Activated CD8-positive, alpha-beta memory T cell treated with anti-CD3 and anti-CD28 coated beads, Interleukin-2, amount 50 U/mL, for 4 hours (primary cell): ENCODE results near the gene TTC23.
A peak's percentile ranks its signal among the peaks of the same experiment; 100 is the strongest.

ENCODE experiments used
- DNase-seq: peaks from one replicate; pipeline ENCODE4 v3.0.0-alpha.2; 2020

Gene TTC23, protein sequence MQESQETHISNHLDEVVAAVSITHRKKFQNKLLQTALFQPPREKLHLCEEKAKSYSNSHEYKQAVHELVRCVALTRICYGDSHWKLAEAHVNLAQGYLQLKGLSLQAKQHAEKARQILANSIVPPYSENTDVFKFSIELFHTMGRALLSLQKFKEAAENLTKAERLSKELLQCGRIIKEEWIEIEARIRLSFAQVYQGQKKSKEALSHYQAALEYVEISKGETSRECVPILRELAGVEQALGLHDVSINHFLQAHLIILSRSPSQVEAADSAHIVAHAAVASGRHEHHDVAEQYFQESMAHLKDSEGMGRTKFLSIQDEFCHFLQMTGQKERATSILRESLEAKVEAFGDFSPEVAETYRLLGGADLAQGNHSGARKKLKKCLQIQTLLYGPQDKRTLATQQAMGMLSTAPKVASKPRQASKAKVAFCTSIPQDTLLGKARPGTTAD

DNA sequence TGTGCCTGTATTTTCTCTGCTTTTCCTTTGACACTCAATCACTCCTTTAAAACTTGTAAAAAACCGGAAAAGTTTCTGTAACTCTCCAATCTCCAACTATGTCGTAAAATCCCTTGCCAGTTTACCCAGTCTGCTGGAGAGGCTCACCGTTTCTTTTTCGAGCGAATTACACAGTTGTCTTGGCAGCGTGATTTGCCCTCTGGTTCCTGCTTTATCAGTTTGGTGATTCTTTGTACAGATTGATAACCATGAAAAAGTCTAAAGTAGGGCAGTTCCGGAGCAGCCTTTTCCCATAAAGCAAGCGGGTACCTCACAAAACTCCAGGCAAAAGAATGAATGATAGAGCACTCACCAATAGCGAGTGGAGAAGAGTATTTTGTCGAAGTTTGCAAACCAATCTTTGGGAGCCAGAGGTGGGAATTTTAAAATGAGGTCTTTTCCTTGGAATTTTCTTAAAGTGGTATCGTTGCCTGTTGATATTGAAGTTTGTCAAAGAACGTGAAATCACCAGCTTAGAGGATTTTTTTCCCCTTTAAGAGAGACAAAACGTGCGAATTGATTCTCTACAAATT lies at the start of gene TTC23:
TSS of gene TTC23 (minus strand) at position 312 of the 572 bp plus-strand sequence. CDS start 20,869 bp downstream, outside the sequence.
- DNase-seq: no peak

DNA sequence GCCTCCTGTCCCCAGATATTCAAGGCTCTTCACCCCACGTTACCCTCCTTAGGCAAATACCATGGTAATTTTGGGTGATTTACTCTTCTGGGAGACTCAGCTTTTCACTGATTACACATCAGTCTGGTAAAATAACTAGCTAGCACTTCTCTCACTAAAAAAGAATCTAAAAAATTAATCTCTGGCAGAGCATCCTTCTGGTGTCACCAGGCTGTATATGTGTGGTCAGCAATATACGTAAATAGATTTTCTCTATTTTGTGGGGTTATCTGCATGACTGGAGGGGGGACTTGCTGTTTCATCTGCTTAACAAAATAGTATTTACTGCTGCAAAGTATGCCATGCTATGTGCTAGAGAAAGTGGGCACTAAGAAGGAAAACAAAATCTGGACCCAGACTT lies 47.0 kb upstream of the TTC23 start:
- no peak for DNase-seq

DNA sequence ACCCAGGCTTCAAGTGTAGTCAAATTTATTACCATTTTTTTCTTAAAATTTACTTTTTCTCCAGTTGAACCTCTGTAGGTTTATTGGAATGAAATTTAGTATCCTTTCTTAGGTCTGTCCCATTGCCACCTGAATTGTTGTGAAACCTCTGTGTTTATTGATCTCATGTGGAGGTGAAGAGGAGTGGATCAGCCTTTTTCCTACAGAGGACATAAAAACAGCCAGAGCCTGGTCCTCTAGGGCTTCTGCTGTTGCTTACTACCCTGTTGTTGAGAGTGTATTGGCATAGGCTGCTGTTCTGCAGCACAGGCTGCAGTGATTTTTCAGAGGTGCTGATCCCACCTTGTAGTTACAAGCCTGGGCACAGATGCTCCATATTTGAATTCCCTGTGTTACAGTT lies 46.5 kb upstream of the TTC23 start:
- DNase-seq: no peak

DNA sequence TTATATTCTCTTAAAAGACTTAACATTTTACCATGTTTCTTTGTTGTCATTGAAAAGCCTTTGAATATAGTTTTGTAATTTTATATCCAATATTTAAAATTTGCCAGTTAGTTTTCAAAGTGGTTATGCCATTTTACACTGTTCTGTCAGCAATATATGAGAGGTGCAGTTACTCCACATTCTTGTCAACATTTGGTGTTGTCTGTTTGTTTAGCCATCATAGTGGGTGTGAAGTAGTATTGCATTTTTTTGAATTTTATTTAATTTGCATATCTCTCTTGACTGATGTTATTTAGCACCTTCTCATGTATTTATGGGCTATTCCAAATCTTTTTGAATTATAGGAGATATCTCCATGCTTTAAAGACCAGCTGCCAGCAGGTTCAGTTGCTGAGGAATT lies 42.3 kb upstream of the TTC23 start:
- no peak for DNase-seq

DNA sequence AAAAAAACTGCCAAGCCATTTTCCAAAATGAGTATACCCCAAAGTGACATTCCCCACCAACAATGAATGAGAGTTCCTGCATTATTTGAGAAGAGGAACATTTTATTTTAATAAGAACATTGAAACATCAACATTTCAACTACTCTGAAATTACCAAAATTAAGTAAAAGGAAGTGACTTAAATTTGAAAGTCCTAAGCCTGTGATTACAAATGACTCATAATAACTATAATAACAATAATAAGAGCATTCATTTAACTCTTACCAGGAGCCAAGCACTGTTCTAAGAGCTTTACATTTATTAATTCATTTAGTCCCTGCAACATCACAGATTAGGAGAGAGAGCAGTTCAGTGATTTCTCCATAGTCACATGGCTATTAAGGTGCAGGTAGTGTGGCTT lies 34.3 kb upstream of the TTC23 start:
- DNase-seq: no peak

DNA sequence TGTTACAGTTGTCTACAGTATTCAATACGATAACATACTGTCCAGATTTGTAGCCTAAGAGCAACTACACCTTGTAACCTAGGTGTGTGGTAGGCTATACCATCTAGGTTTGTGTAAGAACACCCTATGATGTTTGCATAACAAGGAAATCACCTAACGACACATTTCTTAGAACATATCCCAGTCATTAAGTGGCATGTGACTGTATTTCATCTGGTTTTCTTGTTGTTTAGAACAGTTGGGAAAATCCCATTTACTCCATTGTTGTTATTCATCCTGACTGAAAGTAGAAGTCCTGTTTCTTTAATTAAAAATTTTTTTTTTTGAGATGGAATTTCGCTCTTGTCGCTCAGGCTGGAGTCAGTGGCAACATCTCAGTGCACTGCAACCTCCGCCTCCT lies 33.2 kb upstream of the TTC23 start:
- no peak for DNase-seq

DNA sequence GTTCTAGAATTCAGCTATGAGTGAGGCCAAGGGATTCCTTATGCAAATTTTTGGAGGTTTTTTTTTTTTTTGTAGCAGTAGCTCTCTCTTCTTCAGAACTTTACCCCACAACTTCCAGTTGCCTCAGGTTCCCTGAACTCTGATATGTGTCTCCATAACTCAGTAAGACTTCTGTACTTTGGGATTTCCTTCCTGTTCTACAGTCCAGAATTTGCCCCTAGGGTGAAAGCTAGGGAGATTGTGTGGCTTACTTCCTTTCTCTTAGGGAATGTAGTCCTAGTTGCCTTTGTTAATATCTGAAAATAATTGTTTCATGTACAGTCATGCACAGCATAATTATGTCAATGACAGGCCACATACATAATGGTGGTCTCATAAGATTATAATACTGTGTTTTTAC lies 32.7 kb upstream of the TTC23 start:
- DNase-seq: no peak

DNA sequence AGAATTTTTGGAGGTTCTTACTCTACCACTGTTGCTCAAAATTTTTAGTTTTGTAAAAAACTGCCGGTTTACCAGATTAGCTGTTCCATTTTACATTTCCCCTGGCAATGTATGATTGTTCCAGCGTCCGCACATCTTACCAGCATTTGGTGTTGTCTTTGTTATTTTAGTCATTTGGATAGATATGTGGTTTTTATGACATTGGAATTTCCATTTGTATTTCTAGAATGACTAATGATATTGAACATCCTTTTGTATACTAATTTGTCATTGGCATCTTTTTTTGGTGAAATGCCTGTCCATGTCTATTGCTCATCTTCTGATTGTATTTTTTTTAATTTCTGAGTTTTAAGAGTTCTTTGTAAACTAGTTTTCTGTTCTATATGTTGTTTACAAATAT lies 30.4 kb upstream of the TTC23 start:
- no peak for DNase-seq

DNA sequence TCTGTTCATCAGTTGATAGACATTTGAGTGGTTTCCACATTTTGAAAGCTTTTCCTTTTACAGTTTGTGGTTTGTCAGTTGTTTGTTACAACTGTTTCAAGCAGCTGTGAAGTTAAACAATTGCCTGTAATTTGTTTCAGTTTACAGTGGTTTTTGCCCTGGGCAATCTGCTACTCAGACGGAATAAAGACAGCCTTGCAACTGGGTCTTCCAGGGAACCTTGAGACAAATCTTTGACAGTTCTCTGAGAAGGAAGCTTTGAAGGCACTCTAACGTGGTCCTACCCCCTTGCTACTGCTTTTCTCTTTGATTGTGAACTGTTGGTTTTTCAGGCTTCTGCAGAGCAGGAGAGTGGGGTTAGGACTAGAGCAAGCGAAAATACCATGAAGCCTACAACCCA lies 29.9 kb upstream of the TTC23 start:
- no peak for DNase-seq

DNA sequence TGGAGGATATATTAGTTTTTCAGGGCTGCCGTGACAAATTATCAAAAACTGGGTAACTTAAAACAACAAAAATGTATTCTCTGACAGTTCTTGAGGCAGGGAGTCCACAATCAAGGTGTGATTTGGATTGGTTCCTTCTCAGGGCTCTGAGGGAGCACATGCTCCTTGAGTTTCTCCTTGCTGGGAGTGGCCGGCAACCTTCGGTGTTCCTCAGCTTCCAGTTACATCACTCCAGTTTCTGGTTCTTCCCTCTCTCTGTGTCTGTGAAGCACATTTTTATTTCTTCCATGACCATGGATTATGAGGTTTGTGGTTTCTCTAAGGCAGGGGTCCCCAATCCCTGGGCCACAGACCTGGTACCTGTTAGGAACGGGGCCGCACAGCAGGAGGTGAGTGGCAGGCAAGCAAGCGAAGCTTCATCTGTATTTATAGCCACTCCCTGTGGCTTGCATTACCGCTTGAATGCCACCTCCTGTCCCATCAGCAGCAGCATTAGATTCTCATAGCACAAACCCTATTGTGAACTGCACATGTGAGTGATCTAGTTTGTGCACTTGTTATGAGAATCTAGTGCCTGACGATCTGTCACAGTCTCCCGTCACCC lies 26.2 kb upstream of the TTC23 start:
- no peak for DNase-seq

DNA sequence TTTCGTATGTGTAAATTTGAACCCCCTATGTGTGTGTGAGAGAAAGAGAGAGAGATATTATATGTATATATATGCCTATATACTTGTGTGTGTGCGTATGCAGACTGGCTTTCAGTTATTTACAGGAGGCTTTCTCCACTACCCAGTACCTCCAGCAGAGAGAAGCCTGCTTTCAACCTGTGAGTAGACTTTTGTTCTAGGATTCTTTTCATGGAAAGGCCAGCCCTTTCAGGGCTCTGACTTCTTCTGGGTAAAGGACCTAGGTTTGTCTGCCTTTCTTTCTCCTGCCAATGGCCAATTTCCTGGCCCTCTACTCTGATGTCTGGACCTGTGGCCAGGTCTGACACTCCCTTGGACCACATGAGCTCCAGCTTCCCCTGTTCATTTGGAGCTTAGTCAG lies 25.7 kb upstream of the TTC23 start:
- DNase-seq: no peak

DNA sequence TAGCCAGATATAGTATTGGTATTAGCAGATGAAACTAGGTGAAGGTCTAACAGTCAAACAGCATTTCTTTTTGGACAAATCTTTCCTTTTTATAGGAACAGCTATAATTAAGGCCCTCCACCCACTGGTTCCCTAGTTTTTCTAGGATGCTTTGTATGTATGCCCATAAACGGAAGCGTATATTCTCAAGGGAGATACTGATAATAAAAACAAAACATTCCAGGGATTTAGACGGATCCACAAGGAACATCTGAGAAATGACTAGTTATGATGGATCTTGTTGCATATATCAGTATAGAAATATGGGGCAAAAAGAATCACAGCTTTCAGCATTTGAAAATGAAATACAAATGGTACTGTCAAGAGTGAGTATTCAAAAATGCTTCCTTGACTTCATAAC lies 24.4 kb upstream of the TTC23 start:
- no peak for DNase-seq

DNA sequence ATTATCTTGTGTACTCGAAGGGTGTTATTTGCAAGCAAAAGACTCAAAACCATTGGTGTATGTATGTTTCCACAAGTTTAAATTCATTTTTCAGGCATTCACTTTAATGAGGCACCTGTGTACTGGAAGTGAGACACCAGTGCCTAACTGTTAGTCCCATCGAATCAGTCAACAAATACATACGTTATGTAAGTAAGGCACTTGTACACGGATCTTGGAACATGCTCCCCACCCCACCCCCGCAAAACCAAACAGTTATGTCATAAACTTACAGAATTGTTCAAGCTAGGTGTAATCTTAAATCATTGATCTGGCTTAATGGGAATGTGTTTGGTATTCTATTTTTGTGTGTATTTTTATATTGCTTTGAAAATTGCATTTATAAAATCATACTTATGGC lies 19.1 kb upstream of the TTC23 start:
- DNase-seq: no peak

DNA sequence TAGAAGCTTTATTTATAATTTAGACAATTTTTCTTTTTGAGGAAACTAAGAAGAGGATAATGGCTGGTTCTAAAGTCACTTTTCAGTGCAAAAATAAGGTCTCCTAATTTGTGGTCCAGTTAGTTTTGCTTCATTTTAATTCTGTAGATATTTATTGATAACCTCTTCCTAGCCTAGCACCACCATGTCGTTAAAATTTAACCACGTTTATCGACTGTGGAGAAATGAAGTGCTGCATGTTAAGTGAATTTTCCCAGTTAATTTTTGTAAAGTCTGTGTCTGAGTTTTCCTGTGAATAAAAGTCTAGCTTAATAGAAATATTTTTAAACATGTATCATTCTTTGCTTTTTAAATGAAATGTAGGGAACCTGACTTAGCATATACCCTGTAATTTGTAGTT lies 18.6 kb upstream of the TTC23 start:
- no peak for DNase-seq

DNA sequence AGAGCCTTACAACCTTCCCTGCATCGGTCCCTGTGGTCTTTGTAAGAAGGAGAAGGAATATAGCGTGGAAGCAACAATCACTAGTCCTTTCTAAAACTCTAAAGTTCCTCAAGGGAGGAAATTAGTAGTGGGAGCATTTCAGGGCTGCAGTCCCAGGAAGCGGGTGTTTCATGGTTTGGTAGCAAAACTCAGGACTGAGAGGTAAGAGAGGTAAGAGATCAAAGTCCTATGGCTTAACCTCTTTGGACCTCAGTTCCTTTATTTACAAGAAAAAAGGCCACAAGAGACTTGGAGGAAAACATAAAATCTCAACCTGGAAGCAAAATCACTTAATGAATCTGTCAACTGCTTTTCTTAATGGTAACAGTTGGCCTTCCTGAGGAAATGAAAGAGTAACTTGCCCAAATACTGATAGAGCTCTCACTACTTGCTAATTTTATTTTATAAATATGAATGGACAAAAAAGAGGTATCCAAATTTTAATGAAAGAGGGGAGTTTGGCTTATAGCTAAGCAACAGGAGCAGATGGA lies 16.2 kb upstream of the TTC23 start:
- DNase-seq: no peak

DNA sequence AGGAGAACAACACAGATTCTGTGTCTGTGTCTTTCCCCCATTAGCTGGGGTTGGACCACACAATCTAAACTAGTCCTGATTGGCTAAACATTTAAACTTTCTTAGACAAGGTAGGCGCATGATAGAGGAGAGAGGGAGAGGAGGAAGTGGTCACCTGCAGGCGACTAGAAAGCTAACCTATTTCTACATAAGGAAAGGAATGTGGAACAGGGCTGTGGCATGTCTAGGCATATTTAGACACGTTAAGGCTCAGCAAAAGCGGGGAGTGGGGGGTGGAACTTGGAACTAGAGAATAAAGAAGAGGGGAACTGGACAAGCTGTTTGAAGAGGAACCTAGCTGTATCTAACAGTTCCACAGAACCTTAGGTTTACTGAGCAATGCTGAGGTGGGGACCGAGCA lies 14.7 kb upstream of the TTC23 start:
- no peak for DNase-seq

DNA sequence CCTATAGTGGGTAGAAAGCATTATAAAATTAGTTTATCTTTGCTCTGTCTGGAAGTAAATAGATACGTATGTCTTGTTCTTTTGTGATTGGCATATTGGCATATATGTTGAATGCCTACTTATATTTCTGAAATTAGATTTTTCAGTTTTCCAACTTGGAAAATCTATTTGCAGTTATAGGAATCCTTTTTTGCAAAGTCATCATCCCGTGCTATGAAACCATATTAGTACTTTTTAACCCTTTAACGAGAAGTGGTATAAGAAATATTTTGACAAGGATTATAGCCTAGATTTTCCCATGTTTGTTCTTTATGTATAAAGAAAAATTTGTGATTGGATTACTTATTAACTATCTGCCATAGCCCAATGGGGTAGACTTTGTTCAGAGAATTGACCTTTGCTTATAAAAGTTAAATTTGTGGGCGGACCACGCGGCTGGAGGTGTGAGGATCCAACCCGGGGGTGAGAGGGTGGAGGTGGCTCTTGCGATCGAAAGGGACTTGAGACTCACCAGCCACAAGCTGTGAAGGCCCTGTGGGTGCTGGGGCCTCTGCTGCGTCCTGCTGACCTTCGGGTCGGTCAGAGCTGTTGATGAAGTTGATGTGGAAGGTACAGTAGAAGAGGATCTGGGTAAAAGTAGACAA lies 7.8 kb upstream of the TTC23 start:
- no peak for DNase-seq

DNA sequence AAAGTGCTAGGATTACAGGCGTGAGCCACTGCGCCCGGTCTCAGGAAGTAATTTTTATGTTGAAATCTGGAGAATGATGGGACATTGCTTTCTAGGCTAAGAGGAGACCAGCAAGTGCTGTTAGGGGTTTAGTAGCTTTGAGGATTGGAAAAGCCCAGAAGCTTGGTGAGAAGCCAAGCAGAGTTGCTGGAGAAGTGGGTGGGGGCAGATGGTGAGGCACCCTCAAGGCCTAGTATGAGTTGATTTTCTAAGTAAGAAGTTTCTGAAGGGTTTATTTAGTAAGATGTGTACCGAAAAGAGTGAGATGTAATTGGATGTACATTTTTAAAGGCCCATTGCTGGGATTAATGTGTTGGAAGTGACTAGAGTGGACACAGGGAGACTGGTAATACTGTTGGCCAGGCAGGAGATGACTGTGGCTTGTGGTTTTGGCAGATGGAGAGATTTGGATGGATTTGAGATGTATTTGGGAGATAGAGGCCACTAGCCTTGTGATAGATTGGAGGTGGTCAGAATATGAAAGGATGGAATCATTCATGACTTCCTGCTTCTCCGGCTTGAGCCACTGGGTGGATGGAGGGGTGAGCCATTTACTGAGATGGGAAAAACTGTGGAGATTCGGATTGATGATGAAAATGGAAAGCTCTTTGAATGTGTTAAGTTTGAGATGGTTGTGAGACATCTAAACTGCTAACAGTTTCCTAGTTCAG lies 4.2 kb upstream of the TTC23 start:
- DNase-seq: no peak

DNA sequence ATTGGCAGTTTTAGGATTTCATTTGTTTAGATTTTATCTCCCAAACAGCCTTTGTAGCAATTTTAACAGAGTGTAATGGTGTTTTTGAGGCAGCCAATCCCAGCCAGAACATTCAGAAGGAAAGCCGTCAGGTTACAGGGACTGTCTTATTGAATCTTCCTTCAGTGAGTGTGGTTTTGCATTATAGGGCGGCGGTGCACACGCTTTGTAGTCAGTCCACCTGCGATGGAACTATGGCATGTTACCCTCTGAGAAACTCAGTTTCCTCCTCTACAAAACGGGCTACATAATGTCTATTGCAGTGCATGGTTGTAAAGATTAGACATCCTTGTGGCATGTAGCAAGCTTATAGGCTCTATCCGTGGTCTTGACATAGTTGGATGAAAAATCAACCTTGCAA lies 2.9 kb upstream of the TTC23 start:
- DNase-seq: no peak

DNA sequence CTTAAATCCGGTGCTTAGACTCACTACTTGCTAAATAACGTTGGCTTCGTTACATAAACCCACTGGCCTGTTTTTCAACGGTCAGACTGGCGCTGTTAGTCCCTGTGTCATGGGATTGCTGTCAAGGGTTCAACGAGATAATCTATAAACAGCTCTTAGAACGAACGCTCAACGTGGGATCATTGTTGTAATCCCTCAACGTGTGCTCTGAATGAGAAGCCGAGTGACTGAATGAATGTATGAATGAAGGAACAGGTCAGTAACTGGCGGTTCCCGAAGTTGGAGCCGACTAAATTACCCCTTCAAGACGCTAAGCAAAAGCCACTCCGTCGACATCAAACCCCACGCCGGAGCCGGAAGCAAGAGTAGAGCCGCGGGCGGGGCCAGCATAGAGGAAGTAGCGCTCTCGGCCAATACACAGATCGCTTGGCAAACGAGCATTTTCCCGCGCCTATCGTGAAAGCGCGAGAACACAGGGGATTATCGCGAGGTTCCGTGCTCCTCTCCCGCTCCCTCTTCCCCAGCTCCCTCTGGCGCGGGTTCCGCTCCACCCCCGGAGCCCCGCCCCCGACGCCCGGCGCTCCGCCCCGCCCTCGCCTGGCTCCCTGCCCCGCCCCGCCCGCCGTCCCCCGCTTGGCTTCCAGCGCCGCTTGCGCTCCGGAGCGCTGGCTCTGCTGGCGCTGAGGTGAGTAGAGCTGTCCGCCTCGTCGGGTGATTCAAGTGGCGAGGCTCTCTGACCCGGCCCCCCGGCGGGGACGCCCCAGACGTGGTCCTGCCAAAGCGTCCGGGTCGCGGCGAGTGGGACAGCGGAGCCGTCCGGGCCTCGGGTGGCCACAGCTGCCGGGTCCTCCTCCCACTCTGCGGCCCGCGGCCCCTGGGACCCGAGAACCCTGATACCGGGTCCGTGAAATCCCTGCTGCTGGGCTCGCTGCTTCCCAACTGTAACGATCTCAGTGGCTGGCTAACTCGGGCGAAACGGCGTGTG lies 1.8 kb upstream of the TTC23 start, which contains the start of gene LRRC28:
TSS of gene LRRC28 (plus strand) at position 625 of the 985 bp plus-strand sequence. CDS start 4,477 bp downstream, outside the sequence.
- peak; percentile 92 for DNase-seq

DNA sequence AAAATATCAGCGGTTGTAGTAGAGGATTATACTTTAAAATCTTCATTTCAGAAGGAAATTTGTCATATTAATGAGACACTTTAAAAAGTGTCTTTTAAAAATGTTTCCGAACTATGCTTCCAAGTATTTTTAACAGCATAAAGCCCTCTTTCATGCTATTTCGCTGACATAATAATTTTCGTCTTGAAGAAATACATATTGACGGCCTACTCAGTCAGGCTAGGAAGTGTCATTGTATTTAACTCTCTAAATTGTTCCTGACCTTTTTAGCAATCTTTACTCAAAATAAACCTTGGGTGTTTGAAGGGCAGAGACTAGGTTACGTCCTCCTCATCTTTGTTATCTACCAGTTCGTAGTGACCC lies 1.1 kb upstream of the TTC23 start:
- DNase-seq: no peak

DNA sequence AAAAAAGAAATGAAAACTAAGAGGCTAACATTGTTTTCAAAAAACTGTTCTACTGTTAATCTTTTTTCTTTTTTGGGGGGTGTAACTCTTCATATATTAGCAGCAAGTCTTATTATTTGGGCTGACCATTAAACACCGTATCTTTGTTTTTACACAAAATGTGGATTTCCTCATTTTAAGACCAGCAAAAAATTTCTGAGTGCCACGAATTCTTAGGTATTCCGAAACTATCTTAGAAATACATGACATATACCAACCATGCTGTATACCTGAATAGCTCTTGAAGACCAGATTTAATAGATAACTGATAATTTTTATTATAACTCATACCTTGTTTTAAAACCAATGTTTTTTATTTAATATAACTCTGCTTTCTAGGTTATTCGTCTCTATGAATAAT lies 620 bp upstream of the TTC23 start:
- no peak for DNase-seq
